WTC11 (cell line): ENCODE results near the gene AP5B1. TPM values are rescaled to one million over a fixed set of nuclear protein-coding genes. Genes with fewer than 3 reads are reported as not detected.

Experiments used
- ATAC-seq: fragments of 200-7000 bp; cut with Tn5 transposase; 2 replicates; pipeline ENCODE4 v1.10.0; 2021; ENCODE audit warnings: mild to moderate bottlenecking, moderate library complexity
- CTCF ChIA-PET: fragments of 300-600 bp; sonication (Branson Sonifier 250); formaldehyde crosslinking; loops from one replicate; lab custom pipeline; 2021; ENCODE audit warnings: antibody characterized with exemption; lab: Charles Lee
- POLR2A ChIA-PET: fragments of 350-600 bp; sonication (Branson Sonifier 250); formaldehyde crosslinking; loops from one replicate; lab custom pipeline; 2021; ENCODE audit warnings: antibody characterized with exemption; lab: Charles Lee
- DNase-seq: peaks from one replicate; pipeline ENCODE4 v3.0.0; 2021; ENCODE audit warnings: low spot score
- H3K27ac Mint-ChIP-seq: 2 replicates; pipeline ENCODE4 v1.8.0; 2021; ENCODE audit warnings: mixed read lengths
- H3K27me3 Mint-ChIP-seq: 2 replicates; pipeline ENCODE4 v1.8.0; 2021; ENCODE audit warnings: low read depth, mild to moderate bottlenecking, moderate library complexity, mixed read lengths
- H3K36me3 Mint-ChIP-seq: 2 replicates; pipeline ENCODE4 v1.8.0; 2021; ENCODE audit warnings: mixed read lengths
- H3K4me1 Mint-ChIP-seq: 2 replicates; pipeline ENCODE4 v1.8.0; 2022; ENCODE audit warnings: mixed read lengths
- H3K4me3 Mint-ChIP-seq: 2 replicates; pipeline ENCODE4 v1.8.0; 2021; ENCODE audit warnings: mild to moderate bottlenecking, moderate library complexity, mixed read lengths
- H3K9me3 Mint-ChIP-seq: 2 replicates; pipeline ENCODE4 v1.8.0; 2021; ENCODE audit warnings: mixed read lengths
- CREB1 ChIP-seq: sonication (generic); formaldehyde crosslinking; IDR thresholded peaks from 2 replicates; pipeline ENCODE4 v1.8.0; 2023; ENCODE audit warnings: mild to moderate bottlenecking, missing genetic modification reagents
- E2F5 ChIP-seq: sonication (generic); formaldehyde crosslinking; IDR thresholded peaks from 2 replicates; pipeline ENCODE4 v1.8.1; 2022; ENCODE audit warnings: mild to moderate bottlenecking, moderate library complexity, missing genetic modification reagents
- ESRRA ChIP-seq: sonication (generic); formaldehyde crosslinking; IDR thresholded peaks from 2 replicates; pipeline ENCODE4 v1.8.1; 2022; ENCODE audit warnings: mild to moderate bottlenecking, missing genetic modification reagents, borderline replicate concordance
- IRF2 ChIP-seq: sonication (generic); formaldehyde crosslinking; IDR thresholded peaks from 2 replicates; pipeline ENCODE4 v1.8.0; 2022; ENCODE audit warnings: low read depth, missing genetic modification reagents, borderline replicate concordance
- KAT7 ChIP-seq: sonication (generic); formaldehyde crosslinking; IDR thresholded peaks from 2 replicates; pipeline ENCODE4 v1.8.1; 2023; ENCODE audit warnings: missing genetic modification reagents, mild to moderate bottlenecking, borderline replicate concordance
- MLX ChIP-seq: sonication (generic); formaldehyde crosslinking; IDR thresholded peaks from 2 replicates; pipeline ENCODE4 v1.8.1; 2023; ENCODE audit warnings: mild to moderate bottlenecking, missing genetic modification reagents, moderate library complexity
- MYBL2 ChIP-seq: sonication (generic); formaldehyde crosslinking; IDR thresholded peaks from 2 replicates; pipeline ENCODE4 v1.8.1; 2023; ENCODE audit warnings: mild to moderate bottlenecking, moderate library complexity, missing genetic modification reagents
- PRRX2 ChIP-seq: fragments of 250-450 bp; sonication (Bioruptor Pico); IDR thresholded peaks from 2 replicates; pipeline ENCODE4 v1.8.0; 2021; ENCODE audit warnings: mild to moderate bottlenecking
- SOX15 ChIP-seq: fragments of 250-450 bp; sonication (Bioruptor Pico); IDR thresholded peaks from 2 replicates; pipeline ENCODE4 v1.9.0; 2021; ENCODE audit warnings: mild to moderate bottlenecking
- TEAD4 ChIP-seq: sonication (generic); formaldehyde crosslinking; IDR thresholded peaks from 2 replicates; pipeline ENCODE4 v1.8.0; 2022; ENCODE audit warnings: mild to moderate bottlenecking, missing genetic modification reagents
- TP53 ChIP-seq: sonication (generic); formaldehyde crosslinking; IDR thresholded peaks from 2 replicates; pipeline ENCODE4 v1.8.1; 2023; ENCODE audit warnings: mild to moderate bottlenecking, missing genetic modification reagents
- ZNF416 ChIP-seq: fragments of 250-450 bp; sonication (Bioruptor Pico); IDR thresholded peaks from 2 replicates; pipeline ENCODE4 v1.9.0; 2021; ENCODE audit warnings: mild to moderate bottlenecking, inconsistent platforms
- ZNF512 ChIP-seq: sonication (generic); formaldehyde crosslinking; IDR thresholded peaks from 2 replicates; pipeline ENCODE4 v1.8.1; 2022; ENCODE audit warnings: missing genetic modification reagents, borderline replicate concordance
- total RNA-seq: library from RNA; stranded (reverse); gene quantifications from 3 replicates; pipeline ENCODE4 v1.2.3, GENCODE V29; 2021
- TF ChIP-seq, protein P1 (sequence below): fragments of 250-450 bp; sonication (Bioruptor Pico); IDR thresholded peaks from 2 replicates; pipeline ENCODE4 v1.9.0; 2021; ENCODE audit warnings: moderate library complexity, mild to moderate bottlenecking, inconsistent platforms, borderline replicate concordance
- TF ChIP-seq, protein P2 (sequence below): fragments of 250-450 bp; sonication (Bioruptor Pico); IDR thresholded peaks from 2 replicates; pipeline ENCODE4 v1.9.0; 2021; ENCODE audit warnings: mild to moderate bottlenecking, borderline replicate concordance
- TF ChIP-seq, protein P3 (sequence below): sonication (generic); formaldehyde crosslinking; IDR thresholded peaks from 2 replicates; pipeline ENCODE4 v1.8.0; 2022; ENCODE audit warnings: mild to moderate bottlenecking, missing genetic modification reagents
- TF ChIP-seq, protein P4 (sequence below): sonication (generic); formaldehyde crosslinking; conservative IDR thresholded peaks from 2 replicates; pipeline ENCODE4 v1.8.1; 2023; ENCODE audit warnings: mild to moderate bottlenecking, low read depth, missing genetic modification reagents, moderate library complexity

The AP5B1 gene
- total RNA-seq, 1 experiment from 2014 or later, result 17.2 TPM

GRCh38 chr11:65774525-65775306 is 6.1 kb downstream of the AP5B1 start:
- Mint-ChIP-seq H3K4me1 (no peaks in the 10 kb centered on the region), H3K36me3 (no peaks in the 10 kb centered on the region), H3K9me3 (peaks cover under 1% of the 10 kb centered on the region; the same call in 1 of the 2 replicates), H3K4me3 (no peak overlapping the region), H3K27me3 (no peaks in the 10 kb centered on the region), H3K27ac (no peak overlapping the region)
- CTCF ChIA-PET, result interaction anchor here (0.5 to 1.9 kb wide), 3 partner anchors 114 to 1086 kb away, joined by 4 to 6 read pairs (median 4); partner anchors contain the start of genes FIBP and SIPA1
- DNase-seq, result no peak
- TF ChIP-seq PRRX2 (CRISPR knock-in tag) (no peak), E2F5 (CRISPR knock-in tag) (no peak), MLX (CRISPR knock-in tag) (no peak), TP53 (CRISPR knock-in tag) (no peak), CREB1 (CRISPR knock-in tag) (no peak), MYBL2 (CRISPR knock-in tag) (no peak), ZNF512 (CRISPR knock-in tag) (no peak), TEAD4 (CRISPR knock-in tag) (no peak), ZNF416 (no peak), KAT7 (CRISPR knock-in tag) (no peak), SOX15 (no peak), ESRRA (no peak), IRF2 (CRISPR knock-in tag) (no peak)
- TF ChIP-seq, protein P1, sequence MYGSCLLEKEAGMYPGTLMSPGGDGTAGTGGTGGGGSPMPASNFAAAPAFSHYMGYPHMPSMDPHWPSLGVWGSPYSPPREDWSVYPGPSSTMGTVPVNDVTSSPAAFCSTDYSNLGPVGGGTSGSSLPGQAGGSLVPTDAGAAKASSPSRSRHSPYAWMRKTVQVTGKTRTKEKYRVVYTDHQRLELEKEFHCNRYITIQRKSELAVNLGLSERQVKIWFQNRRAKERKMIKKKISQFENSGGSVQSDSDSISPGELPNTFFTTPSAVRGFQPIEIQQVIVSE, result no peak
- TF ChIP-seq, protein P2, sequence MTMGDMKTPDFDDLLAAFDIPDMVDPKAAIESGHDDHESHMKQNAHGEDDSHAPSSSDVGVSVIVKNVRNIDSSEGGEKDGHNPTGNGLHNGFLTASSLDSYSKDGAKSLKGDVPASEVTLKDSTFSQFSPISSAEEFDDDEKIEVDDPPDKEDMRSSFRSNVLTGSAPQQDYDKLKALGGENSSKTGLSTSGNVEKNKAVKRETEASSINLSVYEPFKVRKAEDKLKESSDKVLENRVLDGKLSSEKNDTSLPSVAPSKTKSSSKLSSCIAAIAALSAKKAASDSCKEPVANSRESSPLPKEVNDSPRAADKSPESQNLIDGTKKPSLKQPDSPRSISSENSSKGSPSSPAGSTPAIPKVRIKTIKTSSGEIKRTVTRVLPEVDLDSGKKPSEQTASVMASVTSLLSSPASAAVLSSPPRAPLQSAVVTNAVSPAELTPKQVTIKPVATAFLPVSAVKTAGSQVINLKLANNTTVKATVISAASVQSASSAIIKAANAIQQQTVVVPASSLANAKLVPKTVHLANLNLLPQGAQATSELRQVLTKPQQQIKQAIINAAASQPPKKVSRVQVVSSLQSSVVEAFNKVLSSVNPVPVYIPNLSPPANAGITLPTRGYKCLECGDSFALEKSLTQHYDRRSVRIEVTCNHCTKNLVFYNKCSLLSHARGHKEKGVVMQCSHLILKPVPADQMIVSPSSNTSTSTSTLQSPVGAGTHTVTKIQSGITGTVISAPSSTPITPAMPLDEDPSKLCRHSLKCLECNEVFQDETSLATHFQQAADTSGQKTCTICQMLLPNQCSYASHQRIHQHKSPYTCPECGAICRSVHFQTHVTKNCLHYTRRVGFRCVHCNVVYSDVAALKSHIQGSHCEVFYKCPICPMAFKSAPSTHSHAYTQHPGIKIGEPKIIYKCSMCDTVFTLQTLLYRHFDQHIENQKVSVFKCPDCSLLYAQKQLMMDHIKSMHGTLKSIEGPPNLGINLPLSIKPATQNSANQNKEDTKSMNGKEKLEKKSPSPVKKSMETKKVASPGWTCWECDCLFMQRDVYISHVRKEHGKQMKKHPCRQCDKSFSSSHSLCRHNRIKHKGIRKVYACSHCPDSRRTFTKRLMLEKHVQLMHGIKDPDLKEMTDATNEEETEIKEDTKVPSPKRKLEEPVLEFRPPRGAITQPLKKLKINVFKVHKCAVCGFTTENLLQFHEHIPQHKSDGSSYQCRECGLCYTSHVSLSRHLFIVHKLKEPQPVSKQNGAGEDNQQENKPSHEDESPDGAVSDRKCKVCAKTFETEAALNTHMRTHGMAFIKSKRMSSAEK (CRISPR knock-in tag), result no peak
- TF ChIP-seq, protein P3, sequence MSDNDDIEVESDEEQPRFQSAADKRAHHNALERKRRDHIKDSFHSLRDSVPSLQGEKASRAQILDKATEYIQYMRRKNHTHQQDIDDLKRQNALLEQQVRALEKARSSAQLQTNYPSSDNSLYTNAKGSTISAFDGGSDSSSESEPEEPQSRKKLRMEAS (CRISPR knock-in tag), result no peak
- TF ChIP-seq, protein P4, sequence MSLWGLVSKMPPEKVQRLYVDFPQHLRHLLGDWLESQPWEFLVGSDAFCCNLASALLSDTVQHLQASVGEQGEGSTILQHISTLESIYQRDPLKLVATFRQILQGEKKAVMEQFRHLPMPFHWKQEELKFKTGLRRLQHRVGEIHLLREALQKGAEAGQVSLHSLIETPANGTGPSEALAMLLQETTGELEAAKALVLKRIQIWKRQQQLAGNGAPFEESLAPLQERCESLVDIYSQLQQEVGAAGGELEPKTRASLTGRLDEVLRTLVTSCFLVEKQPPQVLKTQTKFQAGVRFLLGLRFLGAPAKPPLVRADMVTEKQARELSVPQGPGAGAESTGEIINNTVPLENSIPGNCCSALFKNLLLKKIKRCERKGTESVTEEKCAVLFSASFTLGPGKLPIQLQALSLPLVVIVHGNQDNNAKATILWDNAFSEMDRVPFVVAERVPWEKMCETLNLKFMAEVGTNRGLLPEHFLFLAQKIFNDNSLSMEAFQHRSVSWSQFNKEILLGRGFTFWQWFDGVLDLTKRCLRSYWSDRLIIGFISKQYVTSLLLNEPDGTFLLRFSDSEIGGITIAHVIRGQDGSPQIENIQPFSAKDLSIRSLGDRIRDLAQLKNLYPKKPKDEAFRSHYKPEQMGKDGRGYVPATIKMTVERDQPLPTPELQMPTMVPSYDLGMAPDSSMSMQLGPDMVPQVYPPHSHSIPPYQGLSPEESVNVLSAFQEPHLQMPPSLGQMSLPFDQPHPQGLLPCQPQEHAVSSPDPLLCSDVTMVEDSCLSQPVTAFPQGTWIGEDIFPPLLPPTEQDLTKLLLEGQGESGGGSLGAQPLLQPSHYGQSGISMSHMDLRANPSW (CRISPR knock-in tag), result no peak
- no peak for ATAC-seq
- POLR2A ChIA-PET, result no interaction called here
